Choroid plexus epithelial cell (primary cell): ENCODE data around the gene PIEZO1.
A peak's percentile ranks its signal among the peaks of the same experiment; 100 is the strongest.

Source experiments
- DNase-seq: peaks from one replicate; pipeline ENCODE4 v3.0.0-alpha.2; 2010; ENCODE audit warnings: low read depth
- H3K4me3 ChIP-seq: 2 replicates; pipeline ENCODE4 v1.5.1; 2011; ENCODE audit warnings: low read depth, mild to moderate bottlenecking, control low read depth, low read length, moderate library complexity
- TF ChIP-seq, protein P1 (sequence below): conservative IDR thresholded peaks from 2 replicates; pipeline ENCODE4 v1.5.1; 2011; ENCODE audit warnings: low read depth, mild to moderate bottlenecking, control low read depth, inconsistent platforms, low read length, moderate library complexity

PIEZO1 gene

DNA sequence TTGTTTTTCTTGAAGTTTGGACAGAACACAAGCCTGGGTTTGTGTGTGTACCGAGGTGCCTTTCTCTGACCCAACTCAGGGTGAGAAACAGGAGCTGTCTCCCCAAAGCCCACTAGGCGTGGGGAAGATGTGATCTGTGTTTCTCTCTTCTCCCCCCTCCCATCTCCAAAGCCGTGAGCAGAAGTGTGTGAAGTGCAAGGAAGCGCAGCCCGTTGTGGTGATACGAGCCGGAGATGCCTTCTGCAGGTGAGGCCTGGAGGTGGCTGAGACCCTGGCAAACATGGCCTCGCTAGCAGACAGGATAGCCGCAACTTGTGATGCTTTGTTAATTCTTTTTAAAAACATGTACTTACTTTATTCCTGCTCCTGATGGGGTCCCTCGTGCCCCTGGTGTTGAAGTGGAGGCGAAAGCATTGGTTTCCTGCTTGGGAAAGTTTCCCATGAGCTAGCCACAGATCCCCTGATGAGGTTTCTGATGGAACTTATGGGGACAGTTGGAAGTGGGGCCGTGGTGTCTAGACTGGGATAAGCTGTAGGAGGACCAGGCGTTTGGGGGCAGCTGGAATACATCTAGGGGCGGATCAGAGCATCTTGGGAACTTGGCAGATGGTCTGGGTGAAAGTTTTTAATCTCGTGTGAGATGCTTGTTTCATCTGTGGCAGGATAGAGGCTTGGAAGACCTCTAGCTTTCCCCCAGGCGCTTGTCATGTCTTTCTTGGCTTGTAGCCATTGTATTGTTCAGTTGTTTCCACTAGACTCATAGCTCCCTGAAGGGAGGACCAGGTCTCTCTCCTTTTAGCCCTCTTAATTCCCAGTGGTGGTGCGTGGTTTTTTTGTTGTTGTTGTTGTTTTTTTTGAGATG is 77.8 kb downstream of the PIEZO1 start:
- TF ChIP-seq, protein P1, sequence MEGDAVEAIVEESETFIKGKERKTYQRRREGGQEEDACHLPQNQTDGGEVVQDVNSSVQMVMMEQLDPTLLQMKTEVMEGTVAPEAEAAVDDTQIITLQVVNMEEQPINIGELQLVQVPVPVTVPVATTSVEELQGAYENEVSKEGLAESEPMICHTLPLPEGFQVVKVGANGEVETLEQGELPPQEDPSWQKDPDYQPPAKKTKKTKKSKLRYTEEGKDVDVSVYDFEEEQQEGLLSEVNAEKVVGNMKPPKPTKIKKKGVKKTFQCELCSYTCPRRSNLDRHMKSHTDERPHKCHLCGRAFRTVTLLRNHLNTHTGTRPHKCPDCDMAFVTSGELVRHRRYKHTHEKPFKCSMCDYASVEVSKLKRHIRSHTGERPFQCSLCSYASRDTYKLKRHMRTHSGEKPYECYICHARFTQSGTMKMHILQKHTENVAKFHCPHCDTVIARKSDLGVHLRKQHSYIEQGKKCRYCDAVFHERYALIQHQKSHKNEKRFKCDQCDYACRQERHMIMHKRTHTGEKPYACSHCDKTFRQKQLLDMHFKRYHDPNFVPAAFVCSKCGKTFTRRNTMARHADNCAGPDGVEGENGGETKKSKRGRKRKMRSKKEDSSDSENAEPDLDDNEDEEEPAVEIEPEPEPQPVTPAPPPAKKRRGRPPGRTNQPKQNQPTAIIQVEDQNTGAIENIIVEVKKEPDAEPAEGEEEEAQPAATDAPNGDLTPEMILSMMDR: no peak
- no peak for DNase-seq
- H3K4me3 ChIP-seq: peak overlapping the region; percentile 96

DNA sequence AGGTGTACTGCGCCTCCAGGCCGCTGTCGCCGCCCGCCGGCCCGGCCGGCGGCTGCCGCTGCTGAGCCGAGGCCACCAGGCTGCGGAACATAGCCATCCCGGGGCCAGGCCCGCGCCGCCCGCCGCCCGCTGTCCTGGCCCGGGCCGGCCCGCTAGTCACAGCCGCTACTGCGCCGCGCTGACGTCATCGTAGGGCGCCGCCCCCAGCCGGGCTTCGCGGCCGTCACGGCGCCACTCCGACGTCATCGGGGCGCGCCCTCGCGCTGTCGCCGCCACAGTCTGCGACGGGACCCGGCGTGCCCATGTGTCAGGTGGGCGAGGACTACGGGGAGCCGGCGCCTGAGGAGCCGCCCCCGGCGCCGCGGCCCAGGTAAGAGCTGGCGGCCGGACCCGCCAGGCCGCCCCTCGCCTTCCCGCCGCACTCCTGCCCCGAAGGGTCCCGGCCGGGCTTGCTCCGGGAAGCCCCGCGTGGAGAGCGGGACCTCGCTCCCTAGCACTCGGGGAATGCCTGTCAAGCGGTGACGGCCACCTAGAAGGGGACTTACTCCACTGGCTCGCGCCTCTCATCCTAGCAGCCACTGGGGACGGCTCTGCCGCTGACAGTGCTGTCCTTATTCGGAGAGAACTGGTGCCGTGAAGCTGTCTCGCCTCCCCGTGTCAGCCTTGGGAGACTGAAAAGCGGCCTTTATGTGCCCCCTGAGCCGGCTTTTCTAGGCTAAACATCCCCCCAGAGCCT is 78.6 kb downstream of the PIEZO1 start, which contains the start of the genes CTU2 and RNF166:
Gene CTU2, plus strand, starts transcription at position 275 of the 736 bp plus-strand sequence. Its CDS starts 28 bp downstream, at position 303.
Gene RNF166, minus strand, starts transcription at position 180 of the 736 bp plus-strand sequence. Its CDS starts 83 bp downstream, at position 97.
- TF ChIP-seq, protein P1: no peak
- peak; percentile 82 for DNase-seq
- peak within 1 kb of the TSS; percentile 96 for H3K4me3 ChIP-seq

DNA sequence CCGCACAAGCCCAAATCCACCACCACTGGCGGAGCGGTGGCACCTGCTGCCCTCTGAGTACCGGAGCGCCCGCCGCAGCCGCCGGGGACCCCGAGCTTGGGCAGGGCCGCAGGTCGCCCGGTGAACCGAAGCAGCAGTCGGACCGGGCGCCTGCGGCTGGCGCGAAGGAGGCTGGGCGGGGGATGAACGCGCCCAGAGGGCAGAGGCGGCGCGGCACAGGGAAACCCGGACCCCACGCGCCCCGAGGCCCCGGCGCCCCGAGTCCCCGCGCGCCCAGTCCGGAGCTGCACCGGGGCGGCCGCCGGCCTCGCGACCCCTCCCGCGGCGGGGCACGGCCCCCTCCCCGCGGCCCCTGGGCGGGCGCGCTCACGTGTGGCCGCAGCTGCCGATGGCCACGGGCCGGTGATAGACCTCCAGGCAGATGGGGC is 79.2 kb downstream of the PIEZO1 start:
- TF ChIP-seq, protein P1: no peak
- no peak for DNase-seq
- peak overlapping the region; percentile 96 for H3K4me3 ChIP-seq

DNA sequence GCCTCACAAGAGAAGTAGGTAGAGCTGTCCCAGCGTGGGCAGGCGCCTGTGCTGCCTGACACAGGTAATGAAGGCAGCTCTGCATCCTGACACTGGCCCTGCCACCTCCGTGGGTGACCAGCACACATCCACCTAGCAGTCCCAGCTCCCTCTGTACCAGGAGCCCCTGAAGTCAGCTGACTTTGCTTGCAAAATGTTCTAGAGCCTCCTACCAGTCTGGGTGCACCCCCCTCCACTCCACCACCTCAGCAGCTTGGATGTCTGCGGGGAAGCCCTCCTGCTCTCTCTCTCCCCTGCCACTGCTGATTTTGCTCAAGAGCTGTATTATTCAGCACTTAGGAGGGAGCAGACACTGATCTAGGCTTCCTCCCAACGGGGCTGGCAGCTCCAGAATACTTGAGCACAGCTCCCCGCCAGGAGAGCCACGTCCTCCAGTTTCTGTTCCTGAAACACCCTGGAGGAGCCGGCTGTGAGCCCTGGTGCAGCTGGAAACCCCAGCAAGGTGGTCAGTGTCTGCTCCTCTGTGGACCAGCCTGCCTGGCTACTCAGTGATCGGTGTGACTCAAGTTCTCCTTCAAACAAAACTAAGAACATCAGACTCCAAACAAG is 79.8 kb downstream of the PIEZO1 start:
- TF ChIP-seq, protein P1: no peak
- DNase-seq: peak; percentile 47
- H3K4me3 ChIP-seq: peak overlapping the region; percentile 96

DNA sequence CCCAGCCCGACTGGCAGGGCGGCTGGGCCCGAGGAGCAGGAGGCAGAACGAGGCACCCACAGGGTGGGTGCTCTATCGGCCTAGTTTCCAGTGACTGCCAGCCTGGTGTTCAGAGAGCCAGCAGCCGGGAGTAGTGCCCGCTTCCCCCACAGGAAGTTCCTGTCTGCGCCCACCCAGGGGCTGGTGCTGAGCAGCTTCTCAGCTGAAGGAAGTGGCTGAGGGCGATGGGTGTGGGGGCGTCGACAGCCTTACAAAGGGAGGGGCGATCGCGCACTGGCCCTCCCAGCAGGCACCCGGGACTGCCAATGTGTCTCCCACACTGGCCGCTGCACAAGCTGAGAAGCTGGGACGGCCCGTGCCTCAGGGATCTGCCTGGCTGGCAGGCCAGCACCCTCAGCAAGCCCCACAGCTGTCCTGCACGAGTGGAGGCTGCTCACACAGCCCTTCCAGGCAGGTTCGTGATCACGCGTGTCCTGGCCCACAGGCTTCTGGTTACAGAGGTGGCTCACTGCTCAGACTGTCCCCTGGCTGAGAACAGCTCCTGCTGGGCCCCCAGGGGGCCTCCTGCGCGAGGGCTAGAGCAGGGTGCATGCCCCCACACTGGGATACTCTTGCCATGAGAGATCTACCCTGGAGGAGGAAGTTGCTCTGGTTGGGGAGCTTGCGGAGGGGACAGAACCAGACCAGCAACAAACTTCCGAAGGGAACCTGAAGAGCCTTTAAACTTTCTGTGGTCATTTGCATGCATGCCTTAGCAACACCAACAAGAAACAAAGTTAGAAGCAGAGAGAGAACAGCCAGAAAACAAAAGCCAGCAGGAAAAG is 81.3 kb downstream of the PIEZO1 start:
- peak overlapping the region; percentile 1 for H3K4me3 ChIP-seq
- TF ChIP-seq, protein P1: no peak
- DNase-seq: no peak
